Peyer's patch (tissue), 4 donors: ENCODE results near the gene CR1L.

Experiments
- CTCF ChIP-seq, 6 experiments: fragments of 450-650 bp in 4 of 6; fragments of 200-600 bp in 2 of 6; sonication (generic) in 1 of 6; IDR thresholded peaks; one replicate each; pipeline ENCODE4 v1.5.1; 2017 to 2019; ENCODE audit warnings: antibody characterized with exemption in 6 of 6, mild to moderate bottlenecking in 3 of 6, moderate library complexity in 1 of 6
- POLR2A ChIP-seq, 2 donors: fragments of 450-650 bp; IDR thresholded peaks; one replicate each; pipeline ENCODE4 v1.5.1; 2017; ENCODE audit warnings: antibody characterized with exemption in 2 of 2, mild to moderate bottlenecking in 2 of 2, moderate library complexity in 2 of 2

GRCh38 chr1:207745285-207745684 is 100.4 kb downstream of the CR1L start:
- TF ChIP-seq POLR2A (IDR thresholded peaks at IDR 0.05) (no peak), CTCF (IDR thresholded peaks at IDR 0.05) (no peak)
